AG20443 (cell line): ENCODE data around the gene PTPRF.

Experiments used
- DNase-seq: peaks from one replicate; pipeline ENCODE4 v3.0.0; 2012; ENCODE audit warnings: low spot score, mixed read lengths

PTPRF gene

GRCh38 chr1:43582162-43582566 is 51.5 kb downstream of the PTPRF start:
- peak; percentile 95 for DNase-seq

GRCh38 chr1:43583058-43583457 is 52.4 kb downstream of the PTPRF start:
- DNase-seq, result no peak

- no peak for DNase-seq
Measured at GRCh38 chr1:43584204-43584603, 53.5 kb downstream of the PTPRF start.

- no peak for DNase-seq
Measured at GRCh38 chr1:43585557-43585956, 54.9 kb downstream of the PTPRF start.

- DNase-seq, result no peak
Measured at GRCh38 chr1:43586136-43586731, 55.6 kb downstream of the PTPRF start.

- no peak for DNase-seq
Measured at GRCh38 chr1:43587001-43587400, 56.3 kb downstream of the PTPRF start.

GRCh38 chr1:43587594-43587993 is 56.9 kb downstream of the PTPRF start:
- DNase-seq, result peak; percentile 92

GRCh38 chr1:43588592-43588991 is 57.9 kb downstream of the PTPRF start:
- DNase-seq, result no peak

- no peak for DNase-seq
Measured at GRCh38 chr1:43590388-43590925, 59.8 kb downstream of the PTPRF start.

GRCh38 chr1:43591181-43591580 is 60.5 kb downstream of the PTPRF start:
- no peak for DNase-seq

GRCh38 chr1:43592051-43592665 is 61.5 kb downstream of the PTPRF start:
- no peak for DNase-seq

- no peak for DNase-seq
Measured at GRCh38 chr1:43592974-43593683, 62.4 kb downstream of the PTPRF start.

- no peak for DNase-seq
Measured at GRCh38 chr1:43596579-43596978, 65.9 kb downstream of the PTPRF start.

GRCh38 chr1:43597028-43597427 is 66.3 kb downstream of the PTPRF start:
- no peak for DNase-seq

GRCh38 chr1:43597721-43598120 is 67.0 kb downstream of the PTPRF start:
- no peak for DNase-seq

- no peak for DNase-seq
Measured at GRCh38 chr1:43598622-43599021, 67.9 kb downstream of the PTPRF start.

- DNase-seq, result no peak
Measured at GRCh38 chr1:43600033-43601020, 69.6 kb downstream of the PTPRF start.

GRCh38 chr1:43602990-43603389 is 72.3 kb downstream of the PTPRF start:
- DNase-seq, result no peak

GRCh38 chr1:43604192-43604591 is 73.5 kb downstream of the PTPRF start:
- no peak for DNase-seq

- DNase-seq, result no peak
Measured at GRCh38 chr1:43605157-43605556, 74.5 kb downstream of the PTPRF start.

GRCh38 chr1:43605766-43606165 is 75.1 kb downstream of the PTPRF start:
- DNase-seq, result peak; percentile 76

GRCh38 chr1:43606624-43607023 is 75.9 kb downstream of the PTPRF start:
- DNase-seq, result no peak
